Loucy (cell line): ENCODE results near the gene GSE1.

Experiments used
- H2AFZ ChIP-seq: fragments of 200-600 bp; sonication (generic); 2 replicates; pipeline ENCODE4 v1.6.0; 2016; ENCODE audit warnings: antibody characterized with exemption, mild to moderate bottlenecking, low read length, moderate library complexity
- H3F3A ChIP-seq: fragments of 200-600 bp; 2 replicates; pipeline ENCODE4 v1.6.0; 2016; ENCODE audit warnings: antibody characterized with exemption, low read depth, mild to moderate bottlenecking
- H3K27me3 ChIP-seq: fragments of 200-600 bp; sonication (generic); 2 replicates; pipeline ENCODE4 v1.6.1; 2014; ENCODE audit warnings: low read length, mild to moderate bottlenecking; ENCODE audit not compliant: insufficient read depth, poor library complexity, severe bottlenecking
- H3K36me3 ChIP-seq: fragments of 200-600 bp; sonication (generic); 2 replicates; pipeline ENCODE4 v1.6.1; 2016; ENCODE audit warnings: low read length; ENCODE audit not compliant: insufficient read depth
- H3K4me1 ChIP-seq: fragments of 200-600 bp; sonication (generic); 2 replicates; pipeline ENCODE4 v1.5.1; 2014; ENCODE audit warnings: low read length, mild to moderate bottlenecking; ENCODE audit not compliant: insufficient read depth, poor library complexity, severe bottlenecking
- H3K4me2 ChIP-seq: fragments of 200-600 bp; sonication (generic); 2 replicates; pipeline ENCODE4 v1.6.0; 2014; ENCODE audit warnings: antibody characterized with exemption, low read length, low read depth, mild to moderate bottlenecking; ENCODE audit not compliant: poor library complexity, severe bottlenecking
- H3K4me3 ChIP-seq: fragments of 200-600 bp; sonication (generic); 2 replicates; pipeline ENCODE4 v1.5.1; 2014; ENCODE audit warnings: low read length, mild to moderate bottlenecking, mixed read lengths; ENCODE audit not compliant: poor library complexity, severe bottlenecking
- H3K79me2 ChIP-seq: fragments of 200-600 bp; sonication (generic); 2 replicates; pipeline ENCODE4 v1.6.1; 2014; ENCODE audit warnings: low read length; ENCODE audit not compliant: insufficient read depth
- H3K9ac ChIP-seq: fragments of 200-600 bp; sonication (generic); 2 replicates; pipeline ENCODE4 v1.6.0; 2014; ENCODE audit warnings: mild to moderate bottlenecking, low read depth, low read length, moderate library complexity; ENCODE audit not compliant: poor library complexity, severe bottlenecking
- H3K9me2 ChIP-seq: fragments of 200-600 bp; sonication (generic); replicated peaks from 2 replicates; pipeline ENCODE4 v1.6.1; 2016; ENCODE audit warnings: low read depth, low read length, mixed read lengths
- H3K9me3 ChIP-seq: fragments of 200-600 bp; sonication (generic); 2 replicates; pipeline ENCODE4 v1.6.1; 2014; ENCODE audit warnings: mild to moderate bottlenecking, antibody characterized with exemption, low read length, low read depth; ENCODE audit not compliant: insufficient read depth
- H4K20me1 ChIP-seq: fragments of 200-600 bp; sonication (generic); 2 replicates; pipeline ENCODE4 v1.6.0; 2014; ENCODE audit warnings: antibody characterized with exemption, low read length, mild to moderate bottlenecking; ENCODE audit not compliant: insufficient read depth, poor library complexity, severe bottlenecking
- EZH2phosphoT487 ChIP-seq: fragments of 200-600 bp; IDR thresholded peaks from 2 replicates; pipeline ENCODE4 v1.6.1; 2018; ENCODE audit warnings: antibody characterized with exemption, mild to moderate bottlenecking, moderate library complexity, borderline replicate concordance
- TF ChIP-seq, protein P1 (sequence below): fragments of 200-600 bp; sonication (generic); conservative IDR thresholded peaks from 2 replicates; pipeline ENCODE4 v1.5.1; 2014; ENCODE audit warnings: mild to moderate bottlenecking, antibody characterized with exemption, low read length

GSE1 gene

DNA sequence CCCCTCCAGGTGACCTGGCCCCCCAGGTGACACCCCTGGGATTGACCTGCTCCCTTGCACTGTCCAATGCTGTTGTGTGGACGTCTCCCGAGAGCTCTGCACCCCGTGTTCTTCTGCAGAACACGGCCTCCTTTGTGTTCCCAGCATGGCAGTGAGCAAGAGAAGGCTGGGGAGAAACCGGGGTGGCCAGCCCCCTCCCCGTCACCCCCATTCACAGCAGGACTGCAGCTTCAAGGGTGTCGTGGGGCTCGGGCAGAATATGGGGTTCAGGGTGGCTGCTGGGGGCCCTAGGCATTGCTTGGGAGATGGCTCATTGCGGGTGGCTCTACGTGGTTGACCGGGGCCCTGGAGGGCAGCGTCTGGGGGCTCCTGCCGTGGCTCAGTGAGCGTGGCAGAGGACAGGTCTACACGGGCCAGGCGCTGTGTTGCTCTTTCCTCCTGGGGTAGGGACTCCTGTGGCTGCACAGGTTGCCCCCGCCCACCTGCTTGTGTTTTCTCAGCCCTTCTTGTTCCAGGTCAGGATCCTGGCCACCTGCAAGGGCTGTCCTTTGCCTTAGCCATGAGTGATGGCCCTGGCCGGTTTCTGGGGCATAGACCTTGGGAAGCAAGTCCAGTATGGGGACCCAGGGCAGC, 12.5 kb downstream of the GSE1 start:
- H3K4me2 ChIP-seq: no peak overlapping the region
- no peak overlapping the region for H2AFZ ChIP-seq
- no peak overlapping the region for H3K4me3 ChIP-seq
- no peaks in the 10 kb centered on the region for H3F3A ChIP-seq
- H3K27me3 ChIP-seq: no peaks in the 10 kb centered on the region
- peaks cover 8% of the 10 kb centered on the region for H3K4me1 ChIP-seq
- peaks cover 100% of the 10 kb centered on the region for H3K79me2 ChIP-seq
- no peak for TF ChIP-seq EZH2phosphoT487
- TF ChIP-seq, protein P1, sequence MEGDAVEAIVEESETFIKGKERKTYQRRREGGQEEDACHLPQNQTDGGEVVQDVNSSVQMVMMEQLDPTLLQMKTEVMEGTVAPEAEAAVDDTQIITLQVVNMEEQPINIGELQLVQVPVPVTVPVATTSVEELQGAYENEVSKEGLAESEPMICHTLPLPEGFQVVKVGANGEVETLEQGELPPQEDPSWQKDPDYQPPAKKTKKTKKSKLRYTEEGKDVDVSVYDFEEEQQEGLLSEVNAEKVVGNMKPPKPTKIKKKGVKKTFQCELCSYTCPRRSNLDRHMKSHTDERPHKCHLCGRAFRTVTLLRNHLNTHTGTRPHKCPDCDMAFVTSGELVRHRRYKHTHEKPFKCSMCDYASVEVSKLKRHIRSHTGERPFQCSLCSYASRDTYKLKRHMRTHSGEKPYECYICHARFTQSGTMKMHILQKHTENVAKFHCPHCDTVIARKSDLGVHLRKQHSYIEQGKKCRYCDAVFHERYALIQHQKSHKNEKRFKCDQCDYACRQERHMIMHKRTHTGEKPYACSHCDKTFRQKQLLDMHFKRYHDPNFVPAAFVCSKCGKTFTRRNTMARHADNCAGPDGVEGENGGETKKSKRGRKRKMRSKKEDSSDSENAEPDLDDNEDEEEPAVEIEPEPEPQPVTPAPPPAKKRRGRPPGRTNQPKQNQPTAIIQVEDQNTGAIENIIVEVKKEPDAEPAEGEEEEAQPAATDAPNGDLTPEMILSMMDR: no peak
- H3K36me3 ChIP-seq: peaks cover 84% of the 10 kb centered on the region; the same call in 1 of the 2 replicates
- H3K9me2 ChIP-seq: no peaks in the 10 kb centered on the region
- no peak overlapping the region for H3K9ac ChIP-seq
- H3K9me3 ChIP-seq: peaks cover 6% of the 10 kb centered on the region; the same call in 1 of the 2 replicates
- H4K20me1 ChIP-seq: peaks cover 100% of the 10 kb centered on the region

DNA sequence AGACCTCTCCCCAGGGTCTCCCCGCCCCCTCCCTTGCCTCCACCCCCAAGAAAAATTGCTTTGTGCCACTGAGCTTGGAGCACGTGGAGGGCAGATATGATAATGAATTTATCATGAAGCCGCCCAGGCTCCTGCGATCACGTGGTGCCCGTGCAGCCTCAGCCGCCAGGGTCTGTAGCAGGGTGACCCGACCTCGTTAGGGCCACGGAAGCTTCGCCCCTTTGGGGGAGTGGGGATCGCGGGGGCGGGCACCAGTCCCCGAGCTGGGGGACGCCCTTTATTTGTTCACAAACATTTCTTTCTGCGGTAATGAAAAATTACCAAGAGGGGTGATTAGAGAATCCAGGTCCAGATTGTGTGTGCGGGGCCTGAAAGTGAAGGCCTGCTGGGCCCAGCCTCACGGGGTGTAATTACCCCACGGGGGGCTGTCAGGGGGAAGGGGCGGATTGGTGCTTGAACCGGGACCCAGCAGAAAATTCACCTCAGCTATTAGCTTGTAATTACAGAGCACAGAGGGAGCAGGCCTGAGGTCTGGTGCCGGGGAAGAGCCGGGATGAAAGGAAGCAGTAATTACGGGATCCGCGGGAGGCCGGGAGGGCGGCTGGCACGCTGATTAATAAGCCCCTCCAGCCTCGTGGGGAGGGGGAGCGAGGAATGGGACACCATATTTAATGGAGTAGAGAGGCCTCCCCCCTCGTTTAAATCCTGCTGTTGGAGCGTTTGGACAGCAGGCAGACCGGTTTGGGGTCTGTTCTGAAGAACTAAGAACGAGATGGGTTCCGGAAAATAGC, 13.3 kb downstream of the GSE1 start:
- peaks cover 100% of the 10 kb centered on the region for H4K20me1 ChIP-seq
- no peak overlapping the region for H3K9ac ChIP-seq
- no peaks in the 10 kb centered on the region for H3K27me3 ChIP-seq
- H2AFZ ChIP-seq: no peak overlapping the region
- no peaks in the 10 kb centered on the region for H3F3A ChIP-seq
- H3K36me3 ChIP-seq: peaks cover 84% of the 10 kb centered on the region; the same call in 1 of the 2 replicates
- H3K9me2 ChIP-seq: no peaks in the 10 kb centered on the region
- peaks cover 7% of the 10 kb centered on the region for H3K4me1 ChIP-seq
- TF ChIP-seq EZH2phosphoT487: no peak
- TF ChIP-seq, protein P1: no peak
- no peak overlapping the region for H3K4me3 ChIP-seq
- peaks cover 6% of the 10 kb centered on the region; the same call in 1 of the 2 replicates for H3K9me3 ChIP-seq
- peaks cover 100% of the 10 kb centered on the region for H3K79me2 ChIP-seq
- H3K4me2 ChIP-seq: no peak overlapping the region

DNA sequence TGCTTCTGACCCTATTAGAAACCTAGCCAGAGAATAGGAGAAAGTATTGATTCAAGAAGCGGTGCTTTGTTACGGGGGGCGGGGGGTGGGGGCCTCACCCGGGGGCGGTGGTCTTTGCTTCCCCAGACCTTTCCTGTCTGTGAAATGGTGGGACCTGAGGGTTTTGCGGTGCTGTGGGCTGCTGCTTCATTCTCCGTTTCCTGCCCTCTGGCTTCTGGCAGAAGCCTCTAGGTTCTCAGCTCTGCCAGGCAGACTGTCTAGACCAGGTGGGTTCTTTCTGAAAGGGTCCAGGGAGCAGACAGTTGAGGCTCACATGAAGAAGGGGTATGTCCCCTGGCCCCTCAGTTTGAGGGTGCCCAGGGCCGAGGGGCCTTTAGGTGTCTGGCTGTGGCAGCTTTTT, 14.0 kb downstream of the GSE1 start:
- Histone ChIP-seq H3K9me3 (peaks cover 6% of the 10 kb centered on the region; the same call in 1 of the 2 replicates), H3K4me1 (no peaks in the 10 kb centered on the region), H2AFZ (no peak overlapping the region), H3K4me2 (no peak overlapping the region), H3K4me3 (no peak overlapping the region), H3F3A (no peaks in the 10 kb centered on the region), H3K27me3 (no peaks in the 10 kb centered on the region), H3K9ac (no peak overlapping the region), H3K36me3 (peaks cover 83% of the 10 kb centered on the region; the same call in 1 of the 2 replicates), H4K20me1 (peaks cover 100% of the 10 kb centered on the region), H3K9me2 (no peaks in the 10 kb centered on the region), H3K79me2 (peaks cover 100% of the 10 kb centered on the region)
- no peak for TF ChIP-seq EZH2phosphoT487
- TF ChIP-seq, protein P1: no peak
